Measurements from ENCODE around the gene HIPK4.

Gene HIPK4

GRCh38 chr19:40392894-40393517, 3.0 kb upstream of the HIPK4 start:
- no peak for DNase-seq (ENCODE audit: low read depth)
- TF ChIP-seq CTCF (IDR thresholded peaks at IDR 0.05; ENCODE audit: control insufficient read depth, insufficient read depth, low read depth, low read length, missing control alignments) = peak; percentile 47
- no peak overlapping the region for H3K4me3 ChIP-seq (ENCODE audit: control insufficient read depth, low read depth, low read length)

- no peak for DNase-seq (ENCODE audit: low read depth)
- TF ChIP-seq CTCF (IDR thresholded peaks at IDR 0.05; ENCODE audit: control insufficient read depth, insufficient read depth, low read depth, low read length, missing control alignments) = no peak
- no peak overlapping the region for H3K4me3 ChIP-seq (ENCODE audit: control insufficient read depth, low read depth, low read length)
Observed at GRCh38 chr19:40392123-40392522, 2.1 kb upstream of the HIPK4 start.

- TF ChIP-seq CTCF (IDR thresholded peaks at IDR 0.05; ENCODE audit: control insufficient read depth, insufficient read depth, low read depth, low read length, missing control alignments) = no peak
- DNase-seq (ENCODE audit: low read depth) = no peak
- H3K4me3 ChIP-seq (ENCODE audit: control insufficient read depth, low read depth, low read length) = no peak overlapping the region
Observed at GRCh38 chr19:40389404-40390083, 437 bp downstream of the HIPK4 start.

GRCh38 chr19:40388481-40388880, 1.5 kb downstream of the HIPK4 start:
- no peak for TF ChIP-seq CTCF (IDR thresholded peaks at IDR 0.05; ENCODE audit: control insufficient read depth, insufficient read depth, low read depth, low read length, missing control alignments)
- H3K4me3 ChIP-seq (ENCODE audit: control insufficient read depth, low read depth, low read length) = no peak overlapping the region
- no peak for DNase-seq (ENCODE audit: low read depth)

- DNase-seq (ENCODE audit: low read depth) = no peak
- TF ChIP-seq CTCF (IDR thresholded peaks at IDR 0.05; ENCODE audit: control insufficient read depth, insufficient read depth, low read depth, low read length, missing control alignments) = no peak
- H3K4me3 ChIP-seq (ENCODE audit: control insufficient read depth, low read depth, low read length) = no peak overlapping the region
Observed at GRCh38 chr19:40387155-40387554, 2.8 kb downstream of the HIPK4 start.

- H3K4me3 ChIP-seq (ENCODE audit: control insufficient read depth, low read depth, low read length) = no peak overlapping the region
- no peak for DNase-seq (ENCODE audit: low read depth)
- no peak for TF ChIP-seq CTCF (IDR thresholded peaks at IDR 0.05; ENCODE audit: control insufficient read depth, insufficient read depth, low read depth, low read length, missing control alignments)
Observed at GRCh38 chr19:40383668-40384248, 6.2 kb downstream of the HIPK4 start.
